Measurements from ENCODE around the gene C1QL4. TPM values are rescaled to one million over a fixed set of nuclear protein-coding genes. Genes with fewer than 3 reads are reported as not detected.

C1QL4 gene
- total and polyA plus RNA-seq, 9 of the 15 experiments (the other 6 are each of a cell fraction or from before 2014, with no cell fraction given), result 0.08 to 2.1 (median 0.31) TPM

DNA sequence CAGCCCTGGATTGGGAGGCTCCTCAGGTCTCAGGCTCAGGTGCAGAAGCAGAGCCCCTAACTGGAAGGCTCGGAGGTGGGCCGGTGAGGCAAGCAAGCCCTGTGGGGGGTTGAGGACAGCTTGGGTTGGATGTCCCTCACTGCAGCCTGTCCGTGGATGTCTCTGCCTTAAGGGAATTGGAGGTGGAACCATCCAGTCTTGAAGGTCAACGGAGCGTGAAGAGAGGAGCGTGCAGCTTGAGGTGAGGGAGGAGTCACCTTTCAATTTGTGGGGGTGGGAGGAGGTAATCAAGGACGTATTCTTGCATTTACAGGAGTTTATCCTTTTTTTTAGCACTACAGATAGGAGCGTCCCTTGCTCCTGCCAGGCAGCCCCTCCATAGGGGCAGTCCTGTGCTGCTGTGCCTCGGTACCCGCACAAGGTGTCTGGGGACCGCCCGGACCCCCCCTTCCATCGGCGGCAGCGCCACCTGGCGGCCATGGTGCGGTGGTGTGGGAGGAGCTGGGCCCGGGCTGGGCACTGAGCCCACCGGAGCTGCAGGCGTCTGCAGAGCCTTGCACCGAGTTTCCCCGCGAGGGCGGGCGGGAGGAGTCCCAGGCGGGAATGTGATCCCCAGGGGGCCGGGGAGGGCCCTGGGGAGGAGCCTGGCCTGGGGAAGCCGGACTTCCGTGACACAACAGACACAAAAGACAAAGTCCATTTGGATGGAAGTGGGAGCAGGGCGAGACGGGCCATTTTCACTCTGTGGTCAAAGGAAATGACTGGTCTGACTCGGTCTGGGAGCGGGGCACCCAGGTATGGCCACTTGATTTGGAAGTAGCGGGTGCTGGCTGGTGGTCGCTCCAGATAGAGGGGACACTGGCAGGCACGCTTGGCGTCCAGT, 10.6 kb upstream of the C1QL4 start:
- peak; percentile 55 for FAIRE-seq
- POLR2A ChIA-PET, result interaction anchor here (0.7 to 2.0 kb wide), 7 partner anchors 20 to 330 kb away, joined by 4 to 17 read pairs (median 4); partner anchors contain the start of genes PRPH and SPATS2
- BruUV-seq (replicated peaks), result no TSS peak
- TF ChIP-seq RAD21 (CRISPR knock-in tag; conservative IDR thresholded peaks at IDR 0.05 in 1 of 2, IDR thresholded peaks at IDR 0.05 in 1 of 2) (peak; percentile 46 to 60; a peak in 3 of 4 replicates), POLR2G (IDR thresholded peaks at IDR 0.05; ENCODE audit: low read depth, low read length) (0 out of 2 replicates have a peak, but pooled peaks have one; percentile 14), MCM7 (IDR thresholded peaks at IDR 0.05) (no peak), ZNF696 (CRISPR knock-in tag; conservative IDR thresholded peaks at IDR 0.05) (no peak), ARNT (IDR thresholded peaks at IDR 0.05) (no peak), NFE2 (IDR thresholded peaks at IDR 0.05; ENCODE audit: low read depth) (no peak), MTA1 (IDR thresholded peaks at IDR 0.05; ENCODE audit: borderline replicate concordance) (no peak), IFI16 (CRISPR knock-in tag; IDR thresholded peaks at IDR 0.05) (no peak), MTA2 (IDR thresholded peaks at IDR 0.05; ENCODE audit: low read depth) (no peak), RB1 (IDR thresholded peaks at IDR 0.05; ENCODE audit: low read depth) (peak; percentile 54; the same call in 1 of the 2 replicates), CEBPG (CRISPR knock-in tag; IDR thresholded peaks at IDR 0.05) (peak; percentile 5; the same call in 1 of the 2 replicates), CEBPG (tag; conservative IDR thresholded peaks at IDR 0.05 in 1 of 2, IDR thresholded peaks at IDR 0.05 in 1 of 2) (no peak), HDAC1 (IDR thresholded peaks at IDR 0.05) (0 out of 4 replicates have a peak, but pooled peaks of 1 of the 2 experiments have one; percentile 14), MITF (IDR thresholded peaks at IDR 0.05) (no peak), ZNF507 (tag; conservative IDR thresholded peaks at IDR 0.05) (no peak), HEY1 (CRISPR knock-in tag; IDR thresholded peaks at IDR 0.05; ENCODE audit: borderline replicate concordance) (no peak), NFIC (IDR thresholded peaks at IDR 0.05) (peak; percentile 67)
- TF ChIP-seq, protein P1, sequence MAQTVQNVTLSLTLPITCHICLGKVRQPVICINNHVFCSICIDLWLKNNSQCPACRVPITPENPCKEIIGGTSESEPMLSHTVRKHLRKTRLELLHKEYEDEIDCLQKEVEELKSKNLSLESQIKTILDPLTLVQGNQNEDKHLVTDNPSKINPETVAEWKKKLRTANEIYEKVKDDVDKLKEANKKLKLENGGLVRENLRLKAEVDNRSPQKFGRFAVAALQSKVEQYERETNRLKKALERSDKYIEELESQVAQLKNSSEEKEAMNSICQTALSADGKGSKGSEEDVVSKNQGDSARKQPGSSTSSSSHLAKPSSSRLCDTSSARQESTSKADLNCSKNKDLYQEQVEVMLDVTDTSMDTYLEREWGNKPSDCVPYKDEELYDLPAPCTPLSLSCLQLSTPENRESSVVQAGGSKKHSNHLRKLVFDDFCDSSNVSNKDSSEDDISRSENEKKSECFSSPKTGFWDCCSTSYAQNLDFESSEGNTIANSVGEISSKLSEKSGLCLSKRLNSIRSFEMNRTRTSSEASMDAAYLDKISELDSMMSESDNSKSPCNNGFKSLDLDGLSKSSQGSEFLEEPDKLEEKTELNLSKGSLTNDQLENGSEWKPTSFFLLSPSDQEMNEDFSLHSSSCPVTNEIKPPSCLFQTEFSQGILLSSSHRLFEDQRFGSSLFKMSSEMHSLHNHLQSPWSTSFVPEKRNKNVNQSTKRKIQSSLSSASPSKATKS (CRISPR knock-in tag; IDR thresholded peaks at IDR 0.05), result no peak

More for the DNA sequence above, 10.6 kb upstream of the C1QL4 start:
- H3K4me3 ChIP-seq, result peak overlapping the region; percentile 36
- peaks cover 23 to 43% of the 10 kb centered on the region in 2 experiments for H3K4me1 ChIP-seq (replicated peaks in 1 of 2; ENCODE audit: control insufficient read depth in 2 of 2, insufficient read depth in 2 of 2, low read length in 2 of 2)
- no peaks in the 10 kb centered on the region for H3K79me2 ChIP-seq (ENCODE audit: control insufficient read depth, insufficient read depth, low read length)
- no peaks in the 10 kb centered on the region for H3K36me3 ChIP-seq (ENCODE audit: control insufficient read depth, insufficient read depth, low read length)
- intact Hi-C loops (cut with micrococcal nuclease), result loop anchor here (10.0 kb wide), 2 partner anchors 283 to 373 kb away; partner anchors contain the start of genes KMT2D, RHEBL1, WNT1 and WNT10B
- DNase-seq (ENCODE audit: extremely low read depth in 1 of 4, low spot score in 3 of 4) (peak; percentile 77 to 93 (median 91)), ATAC-seq (peak; percentile 89)
- H3K9me1 ChIP-seq (ENCODE audit: control insufficient read depth, insufficient read depth, low read length), result no peaks in the 10 kb centered on the region
- WGBS (ENCODE audit: insufficient coverage, low coverage, missing lambda C conversion rate), result 11% methylated on average over 33 of the region's 37 CpGs
- peaks cover 27 to 42% of the 10 kb centered on the region in 2 experiments; a peak in 4 of 5 replicates for H3K27me3 ChIP-seq (ENCODE audit: control insufficient read depth in 2 of 2, insufficient read depth in 2 of 2, low read length in 2 of 2)
- in situ Hi-C loops (cut with MboI), result no loop called here
- H3K4me2 ChIP-seq (ENCODE audit: insufficient read depth, low read length), result peak overlapping the region; percentile 68
- H2AFZ ChIP-seq (ENCODE audit: low read depth, low read length), result peak overlapping the region; percentile 90
- peak overlapping the region; percentile 14 to 72; a peak in 3 of 4 replicates for H3K9ac ChIP-seq (ENCODE audit: insufficient read depth in 1 of 2, low read depth in 2 of 2, low read length in 2 of 2)
- H4K20me1 ChIP-seq (replicated peaks; ENCODE audit: control insufficient read depth, insufficient read depth, low read length), result peaks cover 5% of the 10 kb centered on the region; the same call in 1 of the 2 replicates
- CTCF ChIA-PET (ENCODE audit: low intra/inter-chr PET ratio), result interaction anchor here (0.6 to 2.2 kb wide), 6 partner anchors 9 to 166 kb away, joined by 3 to 8 read pairs (median 5); no protein-coding TSS in a partner anchor
- no peaks in the 10 kb centered on the region for H3K9me3 ChIP-seq (replicated peaks; ENCODE audit: control insufficient read depth, insufficient read depth, low read depth, low read length)
- no peak overlapping the region; the same call in 2 of the 3 replicates for H3K27ac ChIP-seq (ENCODE audit: extremely low read depth, low read depth, low read length)

All from K562 (cell line).